A549 (cell line): ENCODE data around the gene VPS41. TPM values are rescaled to one million over a fixed set of nuclear protein-coding genes. Genes with fewer than 3 reads are reported as not detected.

Experiments
- ATAC-seq, 2 experiments: fragments of 200-7000 bp in 1 of 2; fragments of >200 bp in 1 of 2; cut with Nextera tagmentation in 1 of 2; cut with Tn5 transposase in 1 of 2; 3 replicates each; pipeline versions ENCODE4 v1.8.0 to v1.9.1; 2018 to 2020; ENCODE audit warnings: mild to moderate bottlenecking in 1 of 2, moderate library complexity in 1 of 2
- CTCF ChIA-PET: fragments of 300-600 bp; sonication (Branson Sonifier 250); formaldehyde crosslinking; extraction: SDS; loops from one replicate; lab custom pipeline; 2021; ENCODE audit warnings: antibody characterized with exemption, inconsistent platforms; lab: Yijun Ruan, JAX
- POLR2A ChIA-PET: fragments of 350-600 bp; formaldehyde crosslinking; extraction: SDS; loops from one replicate; lab custom pipeline; 2021; ENCODE audit warnings: antibody characterized with exemption, inconsistent platforms; lab: Yijun Ruan, JAX
- DNase-seq, 2 experiments: peaks; one replicate each; pipeline versions ENCODE4 v3.0.0 to v3.0.0-alpha.2; 2011 to 2016; ENCODE audit warnings: low read depth in 1 of 2, low spot score in 1 of 2
- FAIRE-seq: peaks from 2 replicates; lab custom pipeline; 2011; peaks lifted over from hg19 to GRCh38; lab: Jason Lieb, UNC
- H3K27ac ChIP-seq, 2 experiments: fragments of >200 bp; sonication (Bioruptor Twin); formaldehyde crosslinking; 3 replicates each; pipeline ENCODE4 v1.5.1; 2016 to 2017
- H3K4me1 ChIP-seq: fragments of >200 bp; sonication (Bioruptor Twin); formaldehyde crosslinking; 3 replicates; pipeline ENCODE4 v1.6.1; 2016
- H3K4me2 ChIP-seq: fragments of >200 bp; sonication (Bioruptor Twin); formaldehyde crosslinking; 3 replicates; pipeline ENCODE4 v1.6.1; 2016
- H3K4me3 ChIP-seq: fragments of >200 bp; sonication (Bioruptor Twin); formaldehyde crosslinking; 3 replicates; pipeline ENCODE4 v1.5.1; 2016
- H3K9me3 ChIP-seq: fragments of >200 bp; sonication (Bioruptor Twin); formaldehyde crosslinking; 3 replicates; pipeline ENCODE4 v1.6.1; 2016
- BHLHE40 ChIP-seq: IDR thresholded peaks from 2 replicates; pipeline ENCODE4 v1.6.1; 2012; ENCODE audit warnings: low read depth, low read length, inconsistent platforms
- CBX8 ChIP-seq: fragments of 200-600 bp; sonication (generic); IDR thresholded peaks from 2 replicates; pipeline ENCODE4 v1.6.1; 2016
- CEBPB ChIP-seq, 2 experiments: fragments of >200 bp in 1 of 2; sonication (Bioruptor Twin) in 1 of 2; formaldehyde crosslinking in 1 of 2; IDR thresholded peaks; 2 replicates each; pipeline ENCODE4 v1.6.1; 2012 to 2016
- ESRRA ChIP-seq: fragments of 150-350 bp; IDR thresholded peaks from 2 replicates; pipeline ENCODE4 v1.6.1; 2014; ENCODE audit warnings: mild to moderate bottlenecking, low read length, borderline replicate concordance
- FOSB ChIP-seq: fragments of 250-450 bp; sonication (Bioruptor Pico); IDR thresholded peaks from 2 replicates; pipeline ENCODE4 v1.5.0; 2020; ENCODE audit warnings: mild to moderate bottlenecking, moderate library complexity
- MAZ ChIP-seq: fragments of 150-350 bp; IDR thresholded peaks from 2 replicates; pipeline ENCODE4 v1.6.1; 2014; ENCODE audit warnings: antibody characterized with exemption, low read depth, low read length, borderline replicate concordance
- PHF8 ChIP-seq: fragments of 200-600 bp; sonication (generic); IDR thresholded peaks from 2 replicates; pipeline ENCODE4 v1.6.1; 2016; ENCODE audit warnings: low read depth, mild to moderate bottlenecking, antibody characterized with exemption, moderate library complexity, borderline replicate concordance
- POLR2A ChIP-seq: IDR thresholded peaks from 2 replicates; pipeline ENCODE4 v1.6.1; 2012; ENCODE audit warnings: mild to moderate bottlenecking, low read length
- RARB ChIP-seq: fragments of 250-450 bp; sonication (Bioruptor Pico); IDR thresholded peaks from 2 replicates; pipeline ENCODE4 v1.8.0; 2021; ENCODE audit warnings: mild to moderate bottlenecking, moderate library complexity
- RCOR1 ChIP-seq: fragments of 150-350 bp; IDR thresholded peaks from 2 replicates; pipeline ENCODE4 v1.6.1; 2014; ENCODE audit warnings: antibody characterized with exemption, low read length, low read depth
- RNF2 ChIP-seq: fragments of 200-600 bp; sonication (generic); IDR thresholded peaks from 2 replicates; pipeline ENCODE4 v1.6.1; 2016; ENCODE audit warnings: low read depth, mild to moderate bottlenecking, antibody characterized with exemption, moderate library complexity, borderline replicate concordance
- SREBF2 ChIP-seq: fragments of 450-650 bp; IDR thresholded peaks from 2 replicates; pipeline ENCODE4 v1.6.1; 2014; ENCODE audit warnings: mild to moderate bottlenecking, moderate library complexity
- USF2 ChIP-seq: fragments of 450-650 bp; IDR thresholded peaks from 2 replicates; pipeline ENCODE4 v1.6.1; 2014; ENCODE audit warnings: antibody characterized with exemption
- WGBS: methylation state at CpG from one replicate; pipeline ENCODE4 v1.1.6; 2017; ENCODE audit errors: missing lambda C conversion rate; 5-methylcytosine and 5-hydroxymethylcytosine counted together
- polyA plus RNA-seq, 4 experiments: library from polyadenylated mRNA; depleted of rRNA in 3 of 4; stranded (reverse); fragments of >200 nt; fragmentation: RNase III in 1 of 4; extraction: RNeasy Plus Mini Kit Qiagen cat#74134 plus additional on column Dnase treatment in 1 of 4; gene quantifications; 2 replicates in 3 of 4; 3 replicates in 1 of 4; pipeline ENCODE4 v1.2.3, GENCODE V29; 2011 to 2017
- TF ChIP-seq, protein P1 (sequence below): fragments of 200-600 bp; sonication (generic); IDR thresholded peaks from 2 replicates; pipeline ENCODE4 v1.6.1; 2016; ENCODE audit warnings: antibody characterized with exemption, mild to moderate bottlenecking, moderate library complexity
- TF ChIP-seq, protein P2 (sequence below): fragments of 150-350 bp; IDR thresholded peaks from 2 replicates; pipeline ENCODE4 v1.6.1; 2014; ENCODE audit warnings: low read depth, mild to moderate bottlenecking, low read length
- TF ChIP-seq, protein P3 (sequence below): fragments of 250-450 bp; sonication (Bioruptor Pico); IDR thresholded peaks from 2 replicates; pipeline ENCODE4 v1.5.0; 2020; ENCODE audit warnings: low read depth, mild to moderate bottlenecking, moderate library complexity
- TF ChIP-seq, protein P4 (sequence below): IDR thresholded peaks from 2 replicates; pipeline ENCODE4 v1.6.1; 2012; ENCODE audit warnings: low read depth, borderline replicate concordance

Gene VPS41
- polyA plus RNA-seq, 2 of the 4 experiments (the other 2 are of a cell fraction), result 24.6 to 59.9 TPM

DNA sequence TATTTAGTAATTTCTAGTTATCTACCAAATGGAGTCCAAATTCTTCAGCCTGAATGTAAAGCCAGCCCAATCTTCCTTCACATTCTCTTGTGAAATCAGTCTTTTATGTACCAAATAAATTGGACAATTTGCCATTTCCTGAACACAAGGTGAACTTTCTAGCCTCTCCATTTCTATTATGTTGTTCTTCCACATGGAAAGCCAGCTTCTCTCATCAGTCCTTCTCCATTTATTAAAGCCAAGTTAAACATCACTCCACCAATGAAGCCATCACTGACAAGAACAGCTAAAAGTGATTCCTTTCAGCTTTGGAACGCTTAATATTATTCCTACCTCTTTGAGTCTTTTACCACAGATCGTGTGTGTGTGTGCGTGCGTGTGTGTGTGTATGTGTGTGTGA, 88.4 kb downstream of the VPS41 start (continued):
- TF ChIP-seq POLR2A, result no peak

- DNase-seq, result no peak
- Histone ChIP-seq H3K4me1 (no peaks in the 10 kb centered on the region), H3K9me3 (no peaks in the 10 kb centered on the region; the same call in 2 of the 3 replicates), H3K4me3 (no peak overlapping the region), H3K4me2 (no peak overlapping the region), H3K27ac (no peak overlapping the region)
- TF ChIP-seq SREBF2 (no peak), CBX8 (no peak), RARB (CRISPR knock-in tag) (no peak), FOSB (CRISPR knock-in tag) (no peak), ESRRA (no peak)
- TF ChIP-seq, protein P1, sequence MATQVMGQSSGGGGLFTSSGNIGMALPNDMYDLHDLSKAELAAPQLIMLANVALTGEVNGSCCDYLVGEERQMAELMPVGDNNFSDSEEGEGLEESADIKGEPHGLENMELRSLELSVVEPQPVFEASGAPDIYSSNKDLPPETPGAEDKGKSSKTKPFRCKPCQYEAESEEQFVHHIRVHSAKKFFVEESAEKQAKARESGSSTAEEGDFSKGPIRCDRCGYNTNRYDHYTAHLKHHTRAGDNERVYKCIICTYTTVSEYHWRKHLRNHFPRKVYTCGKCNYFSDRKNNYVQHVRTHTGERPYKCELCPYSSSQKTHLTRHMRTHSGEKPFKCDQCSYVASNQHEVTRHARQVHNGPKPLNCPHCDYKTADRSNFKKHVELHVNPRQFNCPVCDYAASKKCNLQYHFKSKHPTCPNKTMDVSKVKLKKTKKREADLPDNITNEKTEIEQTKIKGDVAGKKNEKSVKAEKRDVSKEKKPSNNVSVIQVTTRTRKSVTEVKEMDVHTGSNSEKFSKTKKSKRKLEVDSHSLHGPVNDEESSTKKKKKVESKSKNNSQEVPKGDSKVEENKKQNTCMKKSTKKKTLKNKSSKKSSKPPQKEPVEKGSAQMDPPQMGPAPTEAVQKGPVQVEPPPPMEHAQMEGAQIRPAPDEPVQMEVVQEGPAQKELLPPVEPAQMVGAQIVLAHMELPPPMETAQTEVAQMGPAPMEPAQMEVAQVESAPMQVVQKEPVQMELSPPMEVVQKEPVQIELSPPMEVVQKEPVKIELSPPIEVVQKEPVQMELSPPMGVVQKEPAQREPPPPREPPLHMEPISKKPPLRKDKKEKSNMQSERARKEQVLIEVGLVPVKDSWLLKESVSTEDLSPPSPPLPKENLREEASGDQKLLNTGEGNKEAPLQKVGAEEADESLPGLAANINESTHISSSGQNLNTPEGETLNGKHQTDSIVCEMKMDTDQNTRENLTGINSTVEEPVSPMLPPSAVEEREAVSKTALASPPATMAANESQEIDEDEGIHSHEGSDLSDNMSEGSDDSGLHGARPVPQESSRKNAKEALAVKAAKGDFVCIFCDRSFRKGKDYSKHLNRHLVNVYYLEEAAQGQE, result no peak
- TF ChIP-seq, protein P2, sequence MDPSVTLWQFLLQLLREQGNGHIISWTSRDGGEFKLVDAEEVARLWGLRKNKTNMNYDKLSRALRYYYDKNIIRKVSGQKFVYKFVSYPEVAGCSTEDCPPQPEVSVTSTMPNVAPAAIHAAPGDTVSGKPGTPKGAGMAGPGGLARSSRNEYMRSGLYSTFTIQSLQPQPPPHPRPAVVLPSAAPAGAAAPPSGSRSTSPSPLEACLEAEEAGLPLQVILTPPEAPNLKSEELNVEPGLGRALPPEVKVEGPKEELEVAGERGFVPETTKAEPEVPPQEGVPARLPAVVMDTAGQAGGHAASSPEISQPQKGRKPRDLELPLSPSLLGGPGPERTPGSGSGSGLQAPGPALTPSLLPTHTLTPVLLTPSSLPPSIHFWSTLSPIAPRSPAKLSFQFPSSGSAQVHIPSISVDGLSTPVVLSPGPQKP, result no peak
- CTCF ChIA-PET, result interaction anchor here (1.0 kb wide), 1 partner anchor 9 kb away, joined by 7 read pairs; no protein-coding TSS in a partner anchor
- ATAC-seq, result no peak
- no peak for FAIRE-seq
- POLR2A ChIA-PET, result no interaction called here
- 88% methylated on average over 2 of the region's 2 CpGs for WGBS
These were observed 89.5 kb downstream of the VPS41 start for GRCh38 chr7:38819463-38819862.

DNA sequence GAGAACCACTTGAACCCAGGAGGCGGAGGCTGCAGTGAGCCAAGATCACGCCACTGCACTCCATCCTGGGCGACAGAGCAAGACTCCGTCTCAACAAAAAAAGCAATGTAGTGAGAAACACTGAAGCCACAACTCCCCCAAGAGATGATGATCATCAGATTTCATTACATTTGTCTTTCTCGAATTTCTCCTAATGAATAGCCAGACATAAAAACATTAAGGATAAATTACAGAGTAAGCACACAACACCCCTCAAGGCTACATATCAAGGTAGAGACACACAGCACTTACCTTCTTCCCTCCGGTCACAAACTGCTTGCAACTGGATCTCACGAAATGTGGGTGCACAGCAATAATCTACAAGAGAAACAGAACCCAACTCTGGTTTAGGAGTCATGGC, 91.5 kb downstream of the VPS41 start:
- no peak for DNase-seq
- no peak overlapping the region for H3K4me2 ChIP-seq
- no peak overlapping the region for H3K27ac ChIP-seq
- ChIA-PET POLR2A (no interaction called here), CTCF (interaction anchor here (0.6 to 1.1 kb wide), 2 partner anchors 20 to 607 kb away, joined by 3 to 6 read pairs; no protein-coding TSS in a partner anchor)
- 94% methylated on average over 7 of the region's 7 CpGs for WGBS
- FAIRE-seq, result no peak
- H3K4me3 ChIP-seq, result no peak overlapping the region
- no peak for TF ChIP-seq RCOR1
- no peak for TF ChIP-seq MAZ
- TF ChIP-seq PHF8, result no peak
- no peak for TF ChIP-seq RNF2
- no peak for TF ChIP-seq ESRRA
- TF ChIP-seq, protein P3, sequence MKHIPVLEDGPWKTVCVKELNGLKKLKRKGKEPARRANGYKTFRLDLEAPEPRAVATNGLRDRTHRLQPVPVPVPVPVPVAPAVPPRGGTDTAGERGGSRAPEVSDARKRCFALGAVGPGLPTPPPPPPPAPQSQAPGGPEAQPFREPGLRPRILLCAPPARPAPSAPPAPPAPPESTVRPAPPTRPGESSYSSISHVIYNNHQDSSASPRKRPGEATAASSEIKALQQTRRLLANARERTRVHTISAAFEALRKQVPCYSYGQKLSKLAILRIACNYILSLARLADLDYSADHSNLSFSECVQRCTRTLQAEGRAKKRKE (CRISPR knock-in tag), result no peak
- TF ChIP-seq, protein P2, result no peak
- TF ChIP-seq, protein P4, sequence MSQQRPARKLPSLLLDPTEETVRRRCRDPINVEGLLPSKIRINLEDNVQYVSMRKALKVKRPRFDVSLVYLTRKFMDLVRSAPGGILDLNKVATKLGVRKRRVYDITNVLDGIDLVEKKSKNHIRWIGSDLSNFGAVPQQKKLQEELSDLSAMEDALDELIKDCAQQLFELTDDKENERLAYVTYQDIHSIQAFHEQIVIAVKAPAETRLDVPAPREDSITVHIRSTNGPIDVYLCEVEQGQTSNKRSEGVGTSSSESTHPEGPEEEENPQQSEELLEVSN, result no peak
- no peak for TF ChIP-seq BHLHE40
- no peak for TF ChIP-seq USF2
- no peak for TF ChIP-seq CEBPB (IDR thresholded peaks at IDR 0.05)
- TF ChIP-seq POLR2A, result no peak
- H3K9me3 ChIP-seq, result no peaks in the 10 kb centered on the region
- no peaks in the 10 kb centered on the region for H3K4me1 ChIP-seq
- no peak for ATAC-seq
